Omental fat pad (tissue), 4 donors: Measurements from ENCODE around the gene CRPPA. TPM values are rescaled to one million over a fixed set of nuclear protein-coding genes. Genes with fewer than 3 reads are reported as not detected.

ENCODE experiments used
- ATAC-seq: fragments of 150-250 bp; one replicate; pipeline ENCODE4 v1.9.1; 2016; ENCODE audit warnings: mild to moderate bottlenecking, moderate library complexity; ENCODE audit not compliant: low FRiP score
- DNase-seq: peaks from one replicate; pipeline ENCODE4 v3.0.0-alpha.2; 2019; ENCODE audit warnings: low spot score
- total RNA-seq, 4 donors: library from RNA; depleted of rRNA; stranded (reverse); fragments of >200 nt; gene quantifications; one replicate each; pipeline ENCODE4 v1.1.0, GENCODE V29; 2016
- TF ChIP-seq, protein P1 (sequence below), 3 donors: fragments of 450-650 bp; IDR thresholded peaks; one replicate each; pipeline ENCODE4 v1.5.1; 2016 to 2017; ENCODE audit warnings: antibody characterized with exemption in 3 of 3, mild to moderate bottlenecking in 3 of 3, moderate library complexity in 2 of 3

CRPPA gene
- total RNA-seq, 4 donors from 2014 or later, result 1.3 to 2.7 (median 2.0) TPM

DNA sequence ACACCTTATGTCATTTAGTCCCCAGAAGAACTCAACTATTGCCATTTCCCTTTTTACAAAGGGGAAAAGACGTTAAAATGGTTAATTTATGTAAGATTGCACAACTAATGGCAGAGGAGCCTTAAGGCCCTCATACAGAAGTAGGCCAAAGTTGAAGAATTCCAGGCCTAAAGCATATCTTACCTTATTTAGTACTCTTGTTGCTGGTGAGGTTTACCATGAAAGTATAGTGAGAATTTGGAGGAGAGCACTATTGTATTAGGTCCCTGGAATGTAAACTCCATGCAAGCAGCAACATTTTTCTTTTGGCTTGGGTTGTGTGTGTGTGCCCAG, 731 bp upstream of the CRPPA start:
- no peak for ATAC-seq
- TF ChIP-seq, protein P1, sequence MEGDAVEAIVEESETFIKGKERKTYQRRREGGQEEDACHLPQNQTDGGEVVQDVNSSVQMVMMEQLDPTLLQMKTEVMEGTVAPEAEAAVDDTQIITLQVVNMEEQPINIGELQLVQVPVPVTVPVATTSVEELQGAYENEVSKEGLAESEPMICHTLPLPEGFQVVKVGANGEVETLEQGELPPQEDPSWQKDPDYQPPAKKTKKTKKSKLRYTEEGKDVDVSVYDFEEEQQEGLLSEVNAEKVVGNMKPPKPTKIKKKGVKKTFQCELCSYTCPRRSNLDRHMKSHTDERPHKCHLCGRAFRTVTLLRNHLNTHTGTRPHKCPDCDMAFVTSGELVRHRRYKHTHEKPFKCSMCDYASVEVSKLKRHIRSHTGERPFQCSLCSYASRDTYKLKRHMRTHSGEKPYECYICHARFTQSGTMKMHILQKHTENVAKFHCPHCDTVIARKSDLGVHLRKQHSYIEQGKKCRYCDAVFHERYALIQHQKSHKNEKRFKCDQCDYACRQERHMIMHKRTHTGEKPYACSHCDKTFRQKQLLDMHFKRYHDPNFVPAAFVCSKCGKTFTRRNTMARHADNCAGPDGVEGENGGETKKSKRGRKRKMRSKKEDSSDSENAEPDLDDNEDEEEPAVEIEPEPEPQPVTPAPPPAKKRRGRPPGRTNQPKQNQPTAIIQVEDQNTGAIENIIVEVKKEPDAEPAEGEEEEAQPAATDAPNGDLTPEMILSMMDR (IDR thresholded peaks at IDR 0.05), result no peak
- DNase-seq, result no peak

DNA sequence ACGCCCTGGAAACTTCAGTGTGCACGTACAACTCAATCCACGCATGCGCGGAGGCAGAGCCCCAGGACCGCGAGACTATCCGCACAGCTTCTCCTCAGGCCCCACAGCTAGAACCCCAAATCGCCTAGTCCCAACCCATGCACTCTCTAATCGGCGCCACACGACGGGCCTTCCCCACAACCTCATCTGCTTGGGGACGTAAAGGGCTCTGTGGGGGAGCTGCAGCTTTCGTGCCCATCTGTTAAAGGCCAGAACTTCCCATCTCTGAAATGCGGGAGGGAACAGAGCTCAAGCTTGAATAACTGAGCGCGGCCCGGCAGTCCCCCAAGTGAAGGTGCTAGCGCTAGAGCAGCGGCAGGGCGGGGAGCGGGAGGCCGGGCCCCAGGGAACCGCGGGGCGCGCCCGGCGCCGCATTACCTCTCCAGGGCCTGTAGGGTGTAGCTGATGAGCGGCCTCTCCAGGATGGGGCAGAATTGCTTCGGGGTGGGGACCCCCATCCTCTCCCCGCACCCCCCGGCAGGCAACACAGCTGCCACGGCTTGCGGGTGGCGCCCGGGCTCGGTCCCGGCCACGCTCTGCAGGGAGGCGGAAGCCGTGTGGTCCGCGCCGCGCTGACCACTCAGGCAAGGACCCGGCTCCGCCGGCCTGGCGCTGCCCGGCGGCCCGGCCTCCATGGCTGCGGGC, 547 bp downstream of the CRPPA start:
- TF ChIP-seq, protein P1 (IDR thresholded peaks at IDR 0.05), result no peak
- DNase-seq, result no peak
- ATAC-seq, result peak; percentile 95

DNA sequence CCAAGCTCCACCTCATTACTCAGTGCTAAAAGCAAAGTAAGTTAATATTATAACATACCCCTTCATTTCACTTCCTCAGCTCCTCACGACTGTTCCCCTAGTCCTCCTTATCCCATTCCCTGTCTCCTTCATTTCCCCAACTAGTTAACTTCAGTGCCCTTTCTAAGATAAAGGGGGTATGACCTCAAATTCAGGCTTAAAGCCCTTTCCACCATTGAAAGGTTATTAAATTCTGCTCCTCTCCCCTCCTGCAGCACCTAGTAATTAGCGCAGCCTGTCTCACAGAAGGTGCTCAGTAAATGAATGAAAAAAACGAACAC, 1.0 kb downstream of the CRPPA start:
- DNase-seq (no peak), ATAC-seq (no peak)
- TF ChIP-seq, protein P1 (IDR thresholded peaks at IDR 0.05), result no peak

DNA sequence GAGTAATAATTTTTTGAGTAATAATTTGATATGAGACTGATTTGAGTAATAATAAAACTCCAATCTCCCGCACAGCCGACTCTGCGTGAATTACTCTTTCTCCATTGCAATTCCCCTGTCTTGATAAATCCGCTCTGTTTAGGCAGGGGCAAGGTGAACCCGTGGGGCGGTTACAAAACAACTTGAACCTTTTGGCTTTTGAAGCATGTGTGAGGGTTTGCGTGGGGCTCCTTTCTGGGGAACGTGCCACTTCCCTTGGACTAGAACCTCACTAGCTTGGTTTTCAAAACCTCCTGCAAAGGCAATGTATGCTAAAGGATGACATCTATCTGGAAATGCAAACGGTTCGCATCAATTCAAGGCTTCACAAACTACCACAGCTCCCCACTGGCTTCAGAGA, 1.5 kb downstream of the CRPPA start:
- ATAC-seq, result no peak
- no peak for DNase-seq
- TF ChIP-seq, protein P1 (IDR thresholded peaks at IDR 0.05), result no peak

DNA sequence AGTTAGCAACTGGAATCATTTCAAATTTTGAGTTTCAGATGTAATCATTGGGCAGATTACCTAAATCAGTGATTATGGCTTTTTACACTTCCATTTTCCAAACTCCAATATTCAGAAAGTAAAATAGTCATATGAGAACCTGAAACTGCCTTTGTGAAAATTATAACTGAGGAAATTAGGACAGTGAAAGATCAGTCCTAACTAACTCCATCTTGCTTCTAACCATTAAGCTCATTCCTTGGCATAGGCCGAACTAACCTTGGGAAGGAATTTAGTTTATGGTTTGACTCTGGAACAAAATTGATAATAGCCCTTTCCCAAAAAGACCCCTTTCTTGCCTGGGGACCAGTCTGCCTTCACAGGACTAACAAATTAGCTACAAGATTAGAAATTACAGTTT, 2.2 kb downstream of the CRPPA start:
- ATAC-seq (no peak), DNase-seq (no peak)
- TF ChIP-seq, protein P1 (IDR thresholded peaks at IDR 0.05), result no peak

DNA sequence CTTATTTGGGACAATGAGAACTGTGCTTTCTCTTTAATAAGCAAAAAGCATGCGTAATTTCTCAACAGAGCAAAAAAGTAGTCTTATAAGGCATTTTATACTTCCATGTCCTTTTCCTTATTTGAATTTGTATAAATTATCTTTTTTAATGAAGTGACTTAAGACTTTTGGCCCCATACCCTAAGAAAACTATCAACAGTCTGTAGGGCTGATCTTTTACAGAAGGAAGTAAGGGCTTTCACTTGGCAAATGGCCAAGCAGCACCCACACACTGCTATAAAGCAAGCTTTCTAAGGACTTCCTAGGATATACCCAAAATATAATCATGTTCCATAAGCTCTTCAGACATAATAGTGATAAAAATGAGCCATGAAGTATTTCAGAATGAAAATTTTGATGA, 3.4 kb downstream of the CRPPA start:
- no peak for DNase-seq
- TF ChIP-seq, protein P1 (IDR thresholded peaks at IDR 0.05), result no peak
- ATAC-seq, result no peak
